ENCODE data around the gene CCDC136.

Gene CCDC136

GRCh38 chr7:128848289-128849155 is 56.8 kb downstream of the CCDC136 start:
- no peak overlapping the region for H3K4me3 ChIP-seq (ENCODE audit: low read depth, low read length)
- no peaks in the 10 kb centered on the region for H3K9me3 ChIP-seq (ENCODE audit: control insufficient read depth, insufficient read depth, low read depth, low read length)
- no peak overlapping the region for H3K27ac ChIP-seq (ENCODE audit: low read depth, low read length)
- H3K36me3 ChIP-seq (ENCODE audit: control insufficient read depth, insufficient read depth, low read length) = peaks cover 88% of the 10 kb centered on the region
- no peak overlapping the region for H3K9ac ChIP-seq (ENCODE audit: low read length)
- H3K4me1 ChIP-seq (ENCODE audit: control insufficient read depth, insufficient read depth, low read length) = no peaks in the 10 kb centered on the region
- H3K27me3 ChIP-seq (ENCODE audit: control insufficient read depth, insufficient read depth, low read length) = no peaks in the 10 kb centered on the region

- Histone ChIP-seq H3K36me3 (ENCODE audit: control insufficient read depth, insufficient read depth, low read length) (peaks cover 88% of the 10 kb centered on the region), H3K4me1 (ENCODE audit: control insufficient read depth, insufficient read depth, low read length) (no peaks in the 10 kb centered on the region), H3K27ac (ENCODE audit: low read depth, low read length) (no peak overlapping the region), H3K27me3 (ENCODE audit: control insufficient read depth, insufficient read depth, low read length) (no peaks in the 10 kb centered on the region), H3K9me3 (ENCODE audit: control insufficient read depth, insufficient read depth, low read depth, low read length) (no peaks in the 10 kb centered on the region), H3K4me3 (ENCODE audit: low read depth, low read length) (no peak overlapping the region), H3K9ac (ENCODE audit: low read length) (no peak overlapping the region)
Measured at GRCh38 chr7:128849156-128849515, 57.4 kb downstream of the CCDC136 start.

- peaks cover 88% of the 10 kb centered on the region for H3K36me3 ChIP-seq (ENCODE audit: control insufficient read depth, insufficient read depth, low read length)
- no peaks in the 10 kb centered on the region for H3K9me3 ChIP-seq (ENCODE audit: control insufficient read depth, insufficient read depth, low read depth, low read length)
- H3K27ac ChIP-seq (ENCODE audit: low read depth, low read length) = no peak overlapping the region
- H3K4me1 ChIP-seq (ENCODE audit: control insufficient read depth, insufficient read depth, low read length) = no peaks in the 10 kb centered on the region
- H3K4me3 ChIP-seq (ENCODE audit: low read depth, low read length) = no peak overlapping the region
- no peak overlapping the region for H3K9ac ChIP-seq (ENCODE audit: low read length)
- H3K27me3 ChIP-seq (ENCODE audit: control insufficient read depth, insufficient read depth, low read length) = no peaks in the 10 kb centered on the region
Measured at GRCh38 chr7:128849804-128850490, 58.2 kb downstream of the CCDC136 start.

GRCh38 chr7:128852537-128853254 is 60.9 kb downstream of the CCDC136 start:
- Histone ChIP-seq H3K9me3 (ENCODE audit: control insufficient read depth, insufficient read depth, low read depth, low read length) (no peaks in the 10 kb centered on the region), H3K4me3 (ENCODE audit: low read depth, low read length) (no peak overlapping the region), H3K4me1 (ENCODE audit: control insufficient read depth, insufficient read depth, low read length) (no peaks in the 10 kb centered on the region), H3K9ac (ENCODE audit: low read length) (no peak overlapping the region), H3K36me3 (ENCODE audit: control insufficient read depth, insufficient read depth, low read length) (peaks cover 91% of the 10 kb centered on the region), H3K27ac (ENCODE audit: low read depth, low read length) (no peak overlapping the region), H3K27me3 (ENCODE audit: control insufficient read depth, insufficient read depth, low read length) (no peaks in the 10 kb centered on the region)

- H3K27me3 ChIP-seq (ENCODE audit: control insufficient read depth, insufficient read depth, low read length) = no peaks in the 10 kb centered on the region
- H3K27ac ChIP-seq (ENCODE audit: low read depth, low read length) = no peak overlapping the region
- H3K36me3 ChIP-seq (ENCODE audit: control insufficient read depth, insufficient read depth, low read length) = peaks cover 82% of the 10 kb centered on the region
- no peaks in the 10 kb centered on the region for H3K4me1 ChIP-seq (ENCODE audit: control insufficient read depth, insufficient read depth, low read length)
- no peak overlapping the region for H3K9ac ChIP-seq (ENCODE audit: low read length)
- H3K9me3 ChIP-seq (ENCODE audit: control insufficient read depth, insufficient read depth, low read depth, low read length) = no peaks in the 10 kb centered on the region
- H3K4me3 ChIP-seq (ENCODE audit: low read depth, low read length) = no peak overlapping the region
Measured at GRCh38 chr7:128853799-128854198, 62.0 kb downstream of the CCDC136 start.

- Histone ChIP-seq H3K4me3 (ENCODE audit: low read depth, low read length) (no peak overlapping the region), H3K9me3 (ENCODE audit: control insufficient read depth, insufficient read depth, low read depth, low read length) (no peaks in the 10 kb centered on the region), H3K36me3 (ENCODE audit: control insufficient read depth, insufficient read depth, low read length) (peaks cover 78% of the 10 kb centered on the region), H3K9ac (ENCODE audit: low read length) (no peak overlapping the region), H3K27me3 (ENCODE audit: control insufficient read depth, insufficient read depth, low read length) (no peaks in the 10 kb centered on the region), H3K27ac (ENCODE audit: low read depth, low read length) (no peak overlapping the region), H3K4me1 (ENCODE audit: control insufficient read depth, insufficient read depth, low read length) (no peaks in the 10 kb centered on the region)
Measured at GRCh38 chr7:128854396-128854795, 62.6 kb downstream of the CCDC136 start.

GRCh38 chr7:128855559-128855958 is 63.8 kb downstream of the CCDC136 start:
- H3K27me3 ChIP-seq (ENCODE audit: control insufficient read depth, insufficient read depth, low read length) = no peaks in the 10 kb centered on the region
- H3K36me3 ChIP-seq (ENCODE audit: control insufficient read depth, insufficient read depth, low read length) = peaks cover 67% of the 10 kb centered on the region

GRCh38 chr7:128856001-128856718 is 64.4 kb downstream of the CCDC136 start:
- H3K9ac ChIP-seq (ENCODE audit: low read length) = no peak overlapping the region
- H3K27me3 ChIP-seq (ENCODE audit: control insufficient read depth, insufficient read depth, low read length) = no peaks in the 10 kb centered on the region
- H3K27ac ChIP-seq (ENCODE audit: low read depth, low read length) = no peak overlapping the region
- no peaks in the 10 kb centered on the region for H3K9me3 ChIP-seq (ENCODE audit: control insufficient read depth, insufficient read depth, low read depth, low read length)
- peaks cover 61% of the 10 kb centered on the region for H3K36me3 ChIP-seq (ENCODE audit: control insufficient read depth, insufficient read depth, low read length)
- H3K4me3 ChIP-seq (ENCODE audit: low read depth, low read length) = no peak overlapping the region
- H3K4me1 ChIP-seq (ENCODE audit: control insufficient read depth, insufficient read depth, low read length) = no peaks in the 10 kb centered on the region; the same call in 1 of the 2 replicates

More at GRCh38 chr7:128855559-128855958, 63.8 kb downstream of the CCDC136 start:
- Histone ChIP-seq H3K4me1 (ENCODE audit: control insufficient read depth, insufficient read depth, low read length) (no peaks in the 10 kb centered on the region; the same call in 1 of the 2 replicates), H3K27ac (ENCODE audit: low read depth, low read length) (no peak overlapping the region), H3K9ac (ENCODE audit: low read length) (no peak overlapping the region), H3K9me3 (ENCODE audit: control insufficient read depth, insufficient read depth, low read depth, low read length) (no peaks in the 10 kb centered on the region), H3K4me3 (ENCODE audit: low read depth, low read length) (no peak overlapping the region)

GRCh38 chr7:128858380-128859231 is 66.8 kb downstream of the CCDC136 start:
- Histone ChIP-seq H3K36me3 (ENCODE audit: control insufficient read depth, insufficient read depth, low read length) (peaks cover 38% of the 10 kb centered on the region), H3K9ac (ENCODE audit: low read length) (no peak overlapping the region), H3K9me3 (ENCODE audit: control insufficient read depth, insufficient read depth, low read depth, low read length) (no peaks in the 10 kb centered on the region), H3K27me3 (ENCODE audit: control insufficient read depth, insufficient read depth, low read length) (no peaks in the 10 kb centered on the region), H3K4me1 (ENCODE audit: control insufficient read depth, insufficient read depth, low read length) (peaks cover 4% of the 10 kb centered on the region), H3K4me3 (ENCODE audit: low read depth, low read length) (no peak overlapping the region), H3K27ac (ENCODE audit: low read depth, low read length) (no peak overlapping the region)

Measured in HUES6 (cell line).